T-helper 2 cell treated with Interferon-gamma antibody and Interleukin-4, amounts not matched to agents 5 μg/mL and 100 μg/mL, for 36 hours (primary cell): ENCODE measurements around the gene ASCL4.
A peak's percentile ranks its signal among the peaks of the same experiment; 100 is the strongest.
"Not testable (repeated sequence)": the region's sequence is repeated elsewhere in the genome, so short reads cannot be mapped to it uniquely, and the experiment has no call there.

Experiments
- DNase-seq: peaks from one replicate; pipeline ENCODE4 v3.0.0; 2021; ENCODE audit warnings: low spot score
- H3K27ac Mint-ChIP-seq: one replicate; pipeline ENCODE4 v1.8.0; 2021; ENCODE audit warnings: mild to moderate bottlenecking, mixed read lengths
- H3K27me3 Mint-ChIP-seq: one replicate; pipeline ENCODE4 v1.8.0; 2021; ENCODE audit warnings: low read depth, mixed read lengths
- H3K36me3 Mint-ChIP-seq: one replicate; pipeline ENCODE4 v1.8.0; 2021; ENCODE audit warnings: low read depth, mixed read lengths
- H3K4me1 Mint-ChIP-seq: one replicate; pipeline ENCODE4 v1.8.0; 2021; ENCODE audit warnings: low read depth, mixed read lengths
- H3K4me3 Mint-ChIP-seq: one replicate; pipeline ENCODE4 v1.8.0; 2022; ENCODE audit warnings: mild to moderate bottlenecking, moderate library complexity, mixed read lengths
- H3K9me3 Mint-ChIP-seq: one replicate; pipeline ENCODE4 v1.8.0; 2021; ENCODE audit warnings: mixed read lengths

The ASCL4 gene

GRCh38 chr12:107774349-107775029 lies at the start of gene ASCL4:
Gene ASCL4 (plus strand): TSS chr12:107774704. CDS start chr12:107775219, 515 bp downstream.
- Mint-ChIP-seq H3K4me3 (peak within 1 kb of the TSS; percentile 62), H3K36me3 (no peaks in the 10 kb centered on the region), H3K27ac (no peak within 1 kb of the TSS), H3K27me3 (peaks cover 76% of the 10 kb centered on the region), H3K4me1 (peaks cover 24% of the 10 kb centered on the region), H3K9me3 (no peaks in the 10 kb centered on the region)
- no peak for DNase-seq

- not testable (repeated sequence) for H3K9me3 Mint-ChIP-seq, H3K4me1 Mint-ChIP-seq, H3K27ac Mint-ChIP-seq, DNase-seq, H3K36me3 Mint-ChIP-seq, H3K4me3 Mint-ChIP-seq, H3K27me3 Mint-ChIP-seq
Measured at GRCh38 chr12:107727327-107727726, 47.2 kb upstream of the ASCL4 start.

GRCh38 chr12:107727742-107728141 lies 46.8 kb upstream of the ASCL4 start:
- H3K4me3 Mint-ChIP-seq, DNase-seq, H3K36me3 Mint-ChIP-seq, H3K9me3 Mint-ChIP-seq, H3K27me3 Mint-ChIP-seq, H3K4me1 Mint-ChIP-seq, H3K27ac Mint-ChIP-seq: not testable (repeated sequence)

GRCh38 chr12:107730618-107731341 lies 43.7 kb upstream of the ASCL4 start:
- no peak overlapping the region for H3K4me3 Mint-ChIP-seq
- H3K27ac Mint-ChIP-seq = no peak overlapping the region
- H3K9me3 Mint-ChIP-seq = no peaks in the 10 kb centered on the region
- no peaks in the 10 kb centered on the region for H3K4me1 Mint-ChIP-seq
- peaks cover 20% of the 10 kb centered on the region for H3K36me3 Mint-ChIP-seq
- no peaks in the 10 kb centered on the region for H3K27me3 Mint-ChIP-seq
- no peak for DNase-seq

GRCh38 chr12:107731366-107731765 lies 43.1 kb upstream of the ASCL4 start:
- Mint-ChIP-seq H3K4me1 (no peaks in the 10 kb centered on the region), H3K36me3 (peaks cover 24% of the 10 kb centered on the region), H3K27me3 (no peaks in the 10 kb centered on the region), H3K9me3 (no peaks in the 10 kb centered on the region), H3K4me3 (no peak overlapping the region), H3K27ac (no peak overlapping the region)
- DNase-seq = no peak

GRCh38 chr12:107732365-107732764 lies 42.1 kb upstream of the ASCL4 start:
- no peak overlapping the region for H3K27ac Mint-ChIP-seq
- H3K36me3 Mint-ChIP-seq = peaks cover 33% of the 10 kb centered on the region
- H3K4me3 Mint-ChIP-seq = no peak overlapping the region
- H3K27me3 Mint-ChIP-seq = no peaks in the 10 kb centered on the region
- H3K4me1 Mint-ChIP-seq = no peaks in the 10 kb centered on the region
- H3K9me3 Mint-ChIP-seq = no peaks in the 10 kb centered on the region
- DNase-seq = no peak

- Mint-ChIP-seq H3K4me3 (no peak overlapping the region), H3K9me3 (no peaks in the 10 kb centered on the region), H3K27ac (no peak overlapping the region), H3K27me3 (no peaks in the 10 kb centered on the region), H3K36me3 (peaks cover 51% of the 10 kb centered on the region), H3K4me1 (no peaks in the 10 kb centered on the region)
- DNase-seq = no peak
Measured at GRCh38 chr12:107734139-107734538, 40.4 kb upstream of the ASCL4 start.

GRCh38 chr12:107735763-107736162 lies 38.7 kb upstream of the ASCL4 start:
- Mint-ChIP-seq H3K9me3 (no peaks in the 10 kb centered on the region), H3K36me3 (peaks cover 58% of the 10 kb centered on the region), H3K4me1 (no peaks in the 10 kb centered on the region), H3K4me3 (no peak overlapping the region), H3K27me3 (no peaks in the 10 kb centered on the region), H3K27ac (no peak overlapping the region)
- no peak for DNase-seq

GRCh38 chr12:107736914-107737313 lies 37.6 kb upstream of the ASCL4 start:
- peaks cover 68% of the 10 kb centered on the region for H3K36me3 Mint-ChIP-seq
- H3K4me3 Mint-ChIP-seq = no peak overlapping the region
- no peak for DNase-seq
- no peaks in the 10 kb centered on the region for H3K27me3 Mint-ChIP-seq
- no peaks in the 10 kb centered on the region for H3K9me3 Mint-ChIP-seq
- H3K27ac Mint-ChIP-seq = no peak overlapping the region
- H3K4me1 Mint-ChIP-seq = no peaks in the 10 kb centered on the region

GRCh38 chr12:107748472-107748871 lies 26.0 kb upstream of the ASCL4 start:
- no peak overlapping the region for H3K4me3 Mint-ChIP-seq
- peaks cover 38% of the 10 kb centered on the region for H3K36me3 Mint-ChIP-seq
- no peak for DNase-seq
- no peaks in the 10 kb centered on the region for H3K9me3 Mint-ChIP-seq
- no peak overlapping the region for H3K27ac Mint-ChIP-seq
- H3K27me3 Mint-ChIP-seq = no peaks in the 10 kb centered on the region
- peaks cover 2% of the 10 kb centered on the region for H3K4me1 Mint-ChIP-seq

- H3K27me3 Mint-ChIP-seq = no peaks in the 10 kb centered on the region
- no peak overlapping the region for H3K27ac Mint-ChIP-seq
- no peak overlapping the region for H3K4me3 Mint-ChIP-seq
- H3K36me3 Mint-ChIP-seq = peaks cover 41% of the 10 kb centered on the region
- H3K4me1 Mint-ChIP-seq = peaks cover 2% of the 10 kb centered on the region
- no peak for DNase-seq
- no peaks in the 10 kb centered on the region for H3K9me3 Mint-ChIP-seq
Measured at GRCh38 chr12:107749083-107749482, 25.4 kb upstream of the ASCL4 start.

GRCh38 chr12:107759410-107759809 lies 15.1 kb upstream of the ASCL4 start:
- Mint-ChIP-seq H3K27me3 (peaks cover 3% of the 10 kb centered on the region), H3K4me3 (peak overlapping the region; percentile 91), H3K4me1 (peaks cover 29% of the 10 kb centered on the region), H3K36me3 (peaks cover 29% of the 10 kb centered on the region), H3K27ac (peak overlapping the region; percentile 88), H3K9me3 (peaks cover 6% of the 10 kb centered on the region)
- DNase-seq = peak; percentile 37

GRCh38 chr12:107760207-107760808 lies 14.2 kb upstream of the ASCL4 start:
- DNase-seq = peak; percentile 31
- Mint-ChIP-seq H3K4me1 (peaks cover 29% of the 10 kb centered on the region), H3K4me3 (peak overlapping the region; percentile 91), H3K27me3 (peaks cover 3% of the 10 kb centered on the region), H3K9me3 (peaks cover 6% of the 10 kb centered on the region), H3K27ac (peak overlapping the region; percentile 88), H3K36me3 (peaks cover 23% of the 10 kb centered on the region)

- Mint-ChIP-seq H3K4me3 (peak within 1 kb of the TSS; percentile 91), H3K27me3 (peaks cover 6% of the 10 kb centered on the region), H3K36me3 (peaks cover 23% of the 10 kb centered on the region), H3K27ac (peak within 1 kb of the TSS; percentile 88), H3K4me1 (peaks cover 29% of the 10 kb centered on the region), H3K9me3 (peaks cover 6% of the 10 kb centered on the region)
- peak; percentile 94 for DNase-seq
Measured at GRCh38 chr12:107760809-107761501, 13.5 kb upstream of the ASCL4 start, which contains the start of gene PRDM4. Gene PRDM4 (minus strand): TSS chr12:107761137. CDS start chr12:107760515, 622 bp downstream.
